H1 (cell line): ENCODE results near the gene PDGFD. TPM values are rescaled to one million over a fixed set of nuclear protein-coding genes. Genes with fewer than 3 reads are reported as not detected.

Experiments
- CTCF ChIA-PET: fragments of 300-600 bp; sonication (Branson Sonifier 250); formaldehyde crosslinking; loops from one replicate; lab custom pipeline; 2021; ENCODE audit not compliant: partially characterized antibody; lab: Charles Lee
- POLR2A ChIA-PET: fragments of 300-600 bp; sonication (Branson Sonifier 250); formaldehyde crosslinking; loops from one replicate; lab custom pipeline; 2021; ENCODE audit warnings: inconsistent platforms; ENCODE audit not compliant: partially characterized antibody; lab: Charles Lee
- DNase-seq, 2 experiments: peaks; one replicate each; pipeline versions ENCODE4 v3.0.0 to v3.0.0-alpha.2; 2010 to 2022; ENCODE audit warnings: low spot score in 2 of 2, low read depth in 1 of 2, mixed read lengths in 1 of 2
- FAIRE-seq: peaks from 2 replicates; lab custom pipeline; 2011; peaks lifted over from hg19 to GRCh38; lab: Jason Lieb, UNC
- H2AFZ ChIP-seq: 2 replicates; pipeline ENCODE4 v1.8.1; 2012; ENCODE audit warnings: low read length, inconsistent platforms
- H2AK5ac ChIP-seq: 2 replicates; pipeline ENCODE4 v1.6.1; 2013; ENCODE audit warnings: low read depth, low read length
- H2BK120ac ChIP-seq: replicated peaks from 2 replicates; pipeline ENCODE3; 2013; ENCODE audit warnings: low read depth, low read length, inconsistent platforms
- H2BK12ac ChIP-seq: 2 replicates; pipeline ENCODE4 v1.6.1; 2013; ENCODE audit warnings: low read depth, low read length
- H2BK15ac ChIP-seq: 2 replicates; pipeline ENCODE4 v1.6.1; 2013; ENCODE audit warnings: low read length
- H2BK20ac ChIP-seq: 2 replicates; pipeline ENCODE4 v1.6.1; 2013; ENCODE audit warnings: low read length
- H2BK5ac ChIP-seq: 2 replicates; pipeline ENCODE4 v1.6.1; 2013; ENCODE audit warnings: low read depth, low read length
- H3K14ac ChIP-seq: 2 replicates; pipeline ENCODE4 v1.6.1; 2013; ENCODE audit warnings: inconsistent platforms; ENCODE audit not compliant: insufficient read length
- H3K18ac ChIP-seq: 2 replicates; pipeline ENCODE4 v1.6.1; 2013; ENCODE audit warnings: low read length; ENCODE audit errors: extremely low read depth
- H3K23ac ChIP-seq: 2 replicates; pipeline ENCODE4 v1.6.1; 2013; ENCODE audit warnings: inconsistent platforms; ENCODE audit not compliant: insufficient read length
- H3K23me2 ChIP-seq: 2 replicates; pipeline ENCODE4 v1.6.1; 2013; ENCODE audit warnings: low read depth, low read length
- H3K27ac ChIP-seq: 2 replicates; pipeline ENCODE4 v1.6.1; 2011; ENCODE audit warnings: low read depth, low read length, inconsistent platforms
- H3K27me3 ChIP-seq, 4 experiments: replicated peaks in 1 of 4; 1 replicate in 1 of 4; 2 replicates in 3 of 4; pipeline versions ENCODE4 v1.6.1 to v1.8.1; 2011 to 2013; ENCODE audit warnings: low read length in 3 of 4, mild to moderate bottlenecking in 3 of 4, inconsistent platforms in 2 of 4, mixed read lengths in 2 of 4, moderate library complexity in 1 of 4; ENCODE audit not compliant: control insufficient read depth in 3 of 4, insufficient read depth in 3 of 4; ENCODE audit errors: extremely low read depth in 1 of 4
- H3K36me3 ChIP-seq, 4 experiments: 2 replicates each; pipeline versions ENCODE4 v1.6.1 to v1.8.1; 2011 to 2013; ENCODE audit warnings: mild to moderate bottlenecking in 4 of 4, low read length in 3 of 4, moderate library complexity in 2 of 4, control low read depth in 1 of 4, inconsistent platforms in 1 of 4; ENCODE audit not compliant: insufficient read depth in 4 of 4, control insufficient read depth in 2 of 4
- H3K4ac ChIP-seq: replicated peaks from 2 replicates; pipeline ENCODE3; 2013; ENCODE audit warnings: low read length, low read depth, mixed read lengths, inconsistent platforms; ENCODE audit not compliant: insufficient read length
- H3K4me1 ChIP-seq, 4 experiments: replicated peaks in 1 of 4; 1 replicate in 1 of 4; 2 replicates in 3 of 4; pipeline versions ENCODE4 v1.6.1 to v1.8.1; 2011 to 2013; ENCODE audit warnings: low read length in 3 of 4, inconsistent platforms in 2 of 4, mixed read lengths in 1 of 4; ENCODE audit not compliant: insufficient read depth in 4 of 4, control insufficient read depth in 3 of 4
- H3K4me2 ChIP-seq, 2 experiments: 2 replicates each; pipeline versions ENCODE4 v1.6.1 to v1.8.1; 2011 to 2013; ENCODE audit warnings: low read depth in 2 of 2, low read length in 2 of 2, control low read depth in 1 of 2, inconsistent platforms in 1 of 2, mild to moderate bottlenecking in 1 of 2; ENCODE audit not compliant: insufficient read depth in 1 of 2
- H3K4me3 ChIP-seq, 4 experiments: fragments of 200-600, 300-600 bp in 1 of 4; sonication (generic), shearing (Covaris generic), sonication (Bioruptor Twin) in 1 of 4; 2 replicates each; pipeline versions ENCODE4 v1.5.1 to v1.8.1; 2011 to 2016; ENCODE audit warnings: low read length in 4 of 4, low read depth in 3 of 4, control low read depth in 2 of 4, inconsistent platforms in 2 of 4, mild to moderate bottlenecking in 2 of 4, mixed read lengths in 1 of 4, moderate library complexity in 1 of 4; ENCODE audit not compliant: insufficient read depth in 2 of 4; ENCODE audit errors: extremely low read depth in 1 of 4
- H3K56ac ChIP-seq: replicated peaks from 2 replicates; pipeline ENCODE3; 2013; ENCODE audit warnings: low read depth, mild to moderate bottlenecking, mixed read lengths, low read length, inconsistent platforms; ENCODE audit not compliant: insufficient read length
- H3K79me1 ChIP-seq: 2 replicates; pipeline ENCODE4 v1.6.1; 2013; ENCODE audit warnings: low read depth, low read length, control low read depth
- H3K79me2 ChIP-seq, 2 experiments: 2 replicates each; pipeline versions ENCODE4 v1.6.1 to v1.8.1; 2012 to 2013; ENCODE audit warnings: low read length in 2 of 2, mild to moderate bottlenecking in 2 of 2, inconsistent platforms in 1 of 2; ENCODE audit not compliant: insufficient read depth in 2 of 2, control insufficient read depth in 1 of 2
- H3K9ac ChIP-seq, 4 experiments: replicated peaks in 1 of 4; 1 replicate in 1 of 4; 2 replicates in 3 of 4; pipeline versions ENCODE4 v1.6.1 to v1.8.1; 2011 to 2013; ENCODE audit warnings: low read depth in 3 of 4, low read length in 3 of 4, control low read depth in 2 of 4, mild to moderate bottlenecking in 2 of 4, moderate library complexity in 2 of 4, inconsistent platforms in 1 of 4; ENCODE audit errors: extremely low read depth in 1 of 4
- H3K9me3 ChIP-seq, 2 experiments: 2 replicates each; pipeline versions ENCODE4 v1.6.1 to v1.8.1; 2012 to 2013; ENCODE audit warnings: mild to moderate bottlenecking in 2 of 2, moderate library complexity in 2 of 2, control low read depth in 1 of 2, inconsistent platforms in 1 of 2, low read depth in 1 of 2, low read length in 1 of 2, mixed read lengths in 1 of 2; ENCODE audit not compliant: insufficient read depth in 2 of 2
- H4K20me1 ChIP-seq, 2 experiments: replicated peaks in 1 of 2; 2 replicates each; pipeline versions ENCODE3 to v1.8.1; 2011 to 2013; ENCODE audit warnings: inconsistent platforms in 2 of 2, low read length in 2 of 2, mild to moderate bottlenecking in 1 of 2; ENCODE audit not compliant: insufficient read depth in 2 of 2, control insufficient read depth in 1 of 2
- H4K5ac ChIP-seq: 2 replicates; pipeline ENCODE4 v1.6.1; 2013; ENCODE audit warnings: low read length, low read depth, mixed read lengths, inconsistent platforms; ENCODE audit not compliant: insufficient read length
- H4K8ac ChIP-seq: 2 replicates; pipeline ENCODE4 v1.8.0; 2013; ENCODE audit warnings: mild to moderate bottlenecking, moderate library complexity, low read length, inconsistent platforms; ENCODE audit not compliant: insufficient read depth; ENCODE audit errors: extremely low read depth
- H4K91ac ChIP-seq: replicated peaks from 2 replicates; pipeline ENCODE3; 2013; ENCODE audit warnings: low read length, mixed read lengths, inconsistent platforms; ENCODE audit not compliant: insufficient read length
- ASH2L ChIP-seq: fragments of 200-600, 300-600 bp; sonication (generic); IDR thresholded peaks from one replicate; pipeline ENCODE4 v1.7.1; 2017; ENCODE audit warnings: low read length
- SP4 ChIP-seq: IDR thresholded peaks from 2 replicates; pipeline ENCODE4 v1.6.1; 2012; ENCODE audit warnings: low read length, inconsistent platforms
- TCF12 ChIP-seq: IDR thresholded peaks from 2 replicates; pipeline ENCODE4 v1.6.1; 2011; ENCODE audit warnings: low read depth, mild to moderate bottlenecking, low read length
- polyA plus RNA-seq, 7 experiments: library from polyadenylated mRNA; depleted of rRNA in 3 of 7; stranded (reverse) in 5 of 7; unstranded in 2 of 7; fragments of >200 nt in 5 of 7; fragments of 200-250 nt in 2 of 7; gene quantifications; 1 replicate in 5 of 7; 2 replicates in 1 of 7; 4 replicates in 1 of 7; pipeline versions ENCODE4 v1.2.1 to v1.2.3, GENCODE V29; 2011 to 2013; ENCODE audit warnings: missing spikeins in 2 of 7, mixed read lengths in 2 of 7
- total RNA-seq: library from RNA; stranded (reverse); fragmentation: NEBNext Ultra II Directional; extraction: Animal tissue kit (Norgen Biotek cat#: 25700); gene quantifications from 2 replicates; pipeline ENCODE4 v1.2.1, GENCODE V29; 2021
- TF ChIP-seq, protein P1 (sequence below): IDR thresholded peaks from 2 replicates; pipeline ENCODE4 v1.6.1; 2012; ENCODE audit warnings: inconsistent platforms

The PDGFD gene
- total and polyA plus RNA-seq, 2 of the 8 experiments (the other 6 are each of a cell fraction or from before 2014, with no cell fraction given), result 1.1 to 3.9 TPM

DNA sequence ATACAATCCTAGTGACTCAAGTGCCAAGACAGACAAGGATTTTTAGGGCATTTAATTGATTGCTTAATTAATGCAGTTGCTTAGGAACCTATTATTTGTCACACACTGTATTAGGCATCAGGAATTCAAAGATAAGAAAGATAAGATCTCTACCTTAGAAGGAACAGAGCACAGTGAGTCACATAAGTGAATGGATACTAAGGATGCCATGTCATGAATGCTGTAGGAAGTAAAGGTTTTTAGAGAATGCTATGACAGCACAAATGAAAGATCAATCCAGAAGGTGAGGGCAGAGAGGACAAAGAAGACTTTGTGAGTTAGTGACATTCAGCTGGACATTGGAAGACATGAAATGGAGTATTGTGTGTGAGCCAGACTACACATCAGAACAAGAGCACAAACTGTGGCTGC lies 275.4 kb downstream of the PDGFD start:
- Histone ChIP-seq H3K36me3 (no peaks in the 10 kb centered on the region), H3K27me3 (no peaks in the 10 kb centered on the region), H3K79me2 (no peaks in the 10 kb centered on the region), H2BK12ac (no peak overlapping the region), H4K91ac (no peak overlapping the region), H2AK5ac (no peak overlapping the region), H4K20me1 (no peaks in the 10 kb centered on the region), H2BK120ac (no peak overlapping the region), H3K14ac (no peak overlapping the region), H2BK15ac (no peak overlapping the region), H3K18ac (no peak overlapping the region), H2BK5ac (no peak overlapping the region), H3K9ac (no peak overlapping the region), H3K79me1 (no peaks in the 10 kb centered on the region), H4K8ac (no peak overlapping the region), H2BK20ac (no peak overlapping the region), H3K27ac (no peak overlapping the region), H3K4me3 (no peak overlapping the region), H2AFZ (no peak overlapping the region), H3K9me3 (no peaks in the 10 kb centered on the region), H3K4me2 (no peak overlapping the region), H3K23me2 (no peaks in the 10 kb centered on the region; the same call in 1 of the 2 replicates), H3K23ac (no peak overlapping the region), H3K4ac (no peak overlapping the region), H4K5ac (no peak overlapping the region), H3K56ac (no peak overlapping the region), H3K4me1 (peaks cover 0 to 5% (median 0%) of the 10 kb centered on the region in 4 experiments; a peak in 2 of 7 replicates)
- DNase-seq (no peak), FAIRE-seq (no peak)
- CTCF ChIA-PET, result no interaction called here
- no peak for TF ChIP-seq ASH2L
- no peak for TF ChIP-seq TCF12
- TF ChIP-seq, protein P1, sequence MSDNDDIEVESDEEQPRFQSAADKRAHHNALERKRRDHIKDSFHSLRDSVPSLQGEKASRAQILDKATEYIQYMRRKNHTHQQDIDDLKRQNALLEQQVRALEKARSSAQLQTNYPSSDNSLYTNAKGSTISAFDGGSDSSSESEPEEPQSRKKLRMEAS, result no peak
- no peak for TF ChIP-seq SP4
- POLR2A ChIA-PET, result no interaction called here
